ENCODE measurements around the gene IFNA10. TPM values are rescaled to one million over a fixed set of nuclear protein-coding genes. Genes with fewer than 3 reads are reported as not detected.
"Not testable (repeated sequence)": the region's sequence is repeated elsewhere in the genome, so short reads cannot be mapped to it uniquely, and the experiment has no call there.

Gene IFNA10
- total RNA-seq, 1 experiment from 2014 or later = not detected

DNA sequence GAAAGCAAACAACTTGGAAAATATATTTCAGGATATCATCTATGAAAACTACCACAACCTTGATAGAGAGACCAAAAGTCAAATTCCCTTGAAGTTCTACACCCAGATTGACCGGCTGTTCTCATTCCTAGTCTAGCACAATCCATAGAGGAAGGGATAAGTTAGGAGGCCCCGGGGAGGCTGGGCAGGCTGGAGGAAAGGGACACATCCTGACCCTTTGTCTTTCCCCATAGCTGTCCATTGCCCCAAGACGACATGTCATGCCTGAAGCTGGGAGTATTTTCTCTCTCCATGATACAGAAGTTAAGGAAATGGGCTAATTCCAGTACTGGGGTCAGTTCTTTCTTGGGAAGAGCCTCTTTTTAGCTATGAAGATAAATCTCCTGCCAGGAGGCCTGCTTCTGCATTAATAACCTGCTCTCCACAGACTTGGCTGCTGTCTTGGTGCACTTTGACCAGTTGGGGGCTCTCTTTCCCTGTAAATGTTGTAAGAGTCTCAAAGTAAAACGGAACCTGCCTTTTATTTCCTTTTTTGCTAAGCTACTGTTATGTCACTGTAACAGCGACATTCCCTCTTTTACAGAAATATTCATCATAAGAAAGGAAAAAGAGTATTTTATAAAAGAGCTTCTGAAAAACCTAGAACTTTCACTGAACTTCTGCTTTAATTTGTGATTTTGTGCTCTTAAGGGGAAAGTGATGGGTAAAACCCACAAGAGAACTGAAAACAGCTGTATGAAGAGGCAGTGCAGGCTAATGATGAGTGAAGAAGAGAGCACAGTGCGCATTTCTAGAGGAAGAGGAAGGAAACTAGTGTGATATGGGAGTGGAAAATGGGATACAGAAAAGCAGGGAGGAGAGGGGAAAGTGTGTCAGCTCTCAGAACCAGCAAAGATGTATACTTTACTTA is 11.8 kb downstream of the IFNA10 start:
- H3K4me3 Mint-ChIP-seq (ENCODE audit: low read depth, unreplicated experiment); BruUV-seq (replicated peaks): not testable (repeated sequence)
- CTCF ChIA-PET = interaction anchor here (0.6 to 1.7 kb wide), 3 partner anchors 12 to 495 kb away, joined by 3 to 10 read pairs (median 4); no protein-coding TSS in a partner anchor

DNA sequence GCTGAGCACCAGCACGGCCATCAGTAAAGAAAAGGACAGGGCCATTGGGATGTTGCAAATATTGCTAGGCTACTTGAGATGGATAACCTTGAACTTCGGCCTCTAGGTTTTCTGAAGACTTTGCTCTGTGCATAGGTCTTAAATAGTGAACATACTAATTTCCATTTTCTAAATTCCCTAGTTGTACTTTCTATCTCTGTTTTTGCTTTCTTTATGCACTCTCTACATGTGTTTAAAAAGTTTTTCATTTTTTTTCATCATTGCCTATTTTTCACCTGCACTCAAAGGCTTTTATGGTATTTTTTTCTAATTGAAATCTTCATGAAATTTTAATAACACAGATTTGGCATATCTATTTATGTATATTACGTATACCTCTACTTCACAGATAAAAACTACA is 19.5 kb downstream of the IFNA10 start, which contains the start of gene IFNA4:
Gene IFNA4 (minus strand): TSS at position 101 of the 400 bp plus-strand sequence. CDS start 56 bp downstream, at position 45.
- not testable (repeated sequence) for DNase-seq; BruUV-seq (replicated peaks)

More for the DNA sequence above, 11.8 kb downstream of the IFNA10 start:
- intact Hi-C loops (cut with micrococcal nuclease; ENCODE audit: unreplicated experiment); H3K36me3 Mint-ChIP-seq (ENCODE audit: insufficient read depth, unreplicated experiment); H3K4me1 Mint-ChIP-seq (ENCODE audit: low read depth, unreplicated experiment); H3K9me3 Mint-ChIP-seq (ENCODE audit: low read depth, unreplicated experiment); H3K27ac Mint-ChIP-seq (ENCODE audit: unreplicated experiment): not testable (repeated sequence)
- DNase-seq = peak; percentile 36
- H3K27me3 Mint-ChIP-seq (ENCODE audit: unreplicated experiment) = peaks cover 25% of the 10 kb centered on the region
- TF ChIP-seq, protein P1, sequence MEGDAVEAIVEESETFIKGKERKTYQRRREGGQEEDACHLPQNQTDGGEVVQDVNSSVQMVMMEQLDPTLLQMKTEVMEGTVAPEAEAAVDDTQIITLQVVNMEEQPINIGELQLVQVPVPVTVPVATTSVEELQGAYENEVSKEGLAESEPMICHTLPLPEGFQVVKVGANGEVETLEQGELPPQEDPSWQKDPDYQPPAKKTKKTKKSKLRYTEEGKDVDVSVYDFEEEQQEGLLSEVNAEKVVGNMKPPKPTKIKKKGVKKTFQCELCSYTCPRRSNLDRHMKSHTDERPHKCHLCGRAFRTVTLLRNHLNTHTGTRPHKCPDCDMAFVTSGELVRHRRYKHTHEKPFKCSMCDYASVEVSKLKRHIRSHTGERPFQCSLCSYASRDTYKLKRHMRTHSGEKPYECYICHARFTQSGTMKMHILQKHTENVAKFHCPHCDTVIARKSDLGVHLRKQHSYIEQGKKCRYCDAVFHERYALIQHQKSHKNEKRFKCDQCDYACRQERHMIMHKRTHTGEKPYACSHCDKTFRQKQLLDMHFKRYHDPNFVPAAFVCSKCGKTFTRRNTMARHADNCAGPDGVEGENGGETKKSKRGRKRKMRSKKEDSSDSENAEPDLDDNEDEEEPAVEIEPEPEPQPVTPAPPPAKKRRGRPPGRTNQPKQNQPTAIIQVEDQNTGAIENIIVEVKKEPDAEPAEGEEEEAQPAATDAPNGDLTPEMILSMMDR (IDR thresholded peaks at IDR 0.05; ENCODE audit: unreplicated experiment) = peak; percentile 34

DNA sequence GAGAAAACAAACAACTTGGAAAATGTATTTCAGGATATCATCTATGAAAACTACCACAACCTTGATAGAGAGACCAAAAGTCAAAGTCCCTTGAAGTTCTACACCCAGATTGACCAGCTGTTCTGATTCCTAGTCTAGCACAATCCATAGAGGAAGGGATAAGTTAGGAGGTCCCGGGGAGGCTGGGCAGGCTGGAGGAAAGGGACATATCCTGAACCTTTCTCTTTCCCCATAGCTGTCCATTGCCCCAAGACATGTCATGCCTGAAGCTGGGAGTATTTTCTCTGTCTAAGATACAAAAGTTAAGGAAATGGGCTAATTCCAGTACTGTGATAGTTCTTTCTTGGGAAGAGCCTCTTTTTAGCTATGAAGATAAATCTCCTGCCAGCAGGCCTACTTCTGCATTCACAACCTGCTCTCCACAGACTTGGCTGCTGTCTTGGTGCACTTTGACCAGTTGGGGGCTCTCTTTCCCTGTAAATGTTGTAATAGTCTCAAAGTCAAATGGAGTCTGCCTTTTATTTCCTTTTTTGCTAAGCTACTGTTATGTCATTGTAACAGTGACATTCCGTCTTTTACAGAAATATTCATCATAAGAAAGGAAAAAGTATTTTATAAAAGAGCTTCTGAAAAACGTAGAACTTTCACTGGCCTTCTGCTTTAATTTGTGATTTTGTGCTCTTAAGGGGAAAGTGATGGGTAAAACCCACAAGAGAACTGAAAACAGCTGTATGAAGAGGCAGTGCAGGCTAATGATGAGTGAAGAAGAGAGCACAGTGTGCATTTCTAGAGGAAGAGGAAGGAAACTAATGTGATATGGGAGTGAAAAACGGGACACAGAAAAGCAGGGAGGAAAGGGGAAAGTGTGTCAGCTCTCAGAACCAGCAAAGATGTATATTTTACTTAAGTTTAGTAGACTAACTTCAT is 23.9 kb downstream of the IFNA10 start:
- intact Hi-C loops (cut with micrococcal nuclease; ENCODE audit: unreplicated experiment); H3K27me3 Mint-ChIP-seq (ENCODE audit: unreplicated experiment); H3K9me3 Mint-ChIP-seq (ENCODE audit: low read depth, unreplicated experiment); BruUV-seq (replicated peaks); H3K27ac Mint-ChIP-seq (ENCODE audit: unreplicated experiment); H3K4me1 Mint-ChIP-seq (ENCODE audit: low read depth, unreplicated experiment); H3K36me3 Mint-ChIP-seq (ENCODE audit: insufficient read depth, unreplicated experiment); H3K4me3 Mint-ChIP-seq (ENCODE audit: low read depth, unreplicated experiment): not testable (repeated sequence)
- TF ChIP-seq, protein P1 (IDR thresholded peaks at IDR 0.05; ENCODE audit: unreplicated experiment) = peak; percentile 43
- peak; percentile 24 for DNase-seq
- CTCF ChIA-PET = interaction anchor here (1.3 kb wide), 1 partner anchor 12 kb away, joined by 4 read pairs; no protein-coding TSS in a partner anchor

More for the DNA sequence above, 19.5 kb downstream of the IFNA10 start, which contains the start of gene IFNA4:
- H3K9me3 Mint-ChIP-seq (ENCODE audit: low read depth, unreplicated experiment); H3K4me3 Mint-ChIP-seq (ENCODE audit: low read depth, unreplicated experiment); H3K27me3 Mint-ChIP-seq (ENCODE audit: unreplicated experiment); CTCF ChIA-PET; intact Hi-C loops (cut with micrococcal nuclease; ENCODE audit: unreplicated experiment); H3K4me1 Mint-ChIP-seq (ENCODE audit: low read depth, unreplicated experiment); H3K27ac Mint-ChIP-seq (ENCODE audit: unreplicated experiment); H3K36me3 Mint-ChIP-seq (ENCODE audit: insufficient read depth, unreplicated experiment): not testable (repeated sequence)

DNA sequence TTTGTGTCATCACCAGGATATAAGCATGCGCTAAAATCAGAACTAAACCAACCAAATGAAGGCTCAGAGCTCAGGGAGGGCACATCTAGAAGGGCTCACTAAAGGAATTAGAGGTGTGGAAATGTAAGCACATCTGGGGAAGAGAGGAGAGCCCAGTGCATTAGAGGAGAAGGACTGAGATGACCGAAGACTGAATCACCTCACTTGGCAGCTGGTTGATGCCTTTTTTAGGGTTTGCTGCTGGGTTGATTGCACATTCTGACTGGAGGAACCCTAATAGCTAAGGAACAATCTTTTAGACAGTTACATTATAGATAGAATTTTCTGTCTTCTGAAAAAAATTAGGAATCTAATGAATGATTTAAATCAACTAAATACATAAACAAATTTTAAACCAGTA is 32.3 kb downstream of the IFNA10 start:
- intact Hi-C loops (cut with micrococcal nuclease; ENCODE audit: unreplicated experiment) = no loop called here
- H3K9me3 Mint-ChIP-seq (ENCODE audit: low read depth, unreplicated experiment) = no peaks in the 10 kb centered on the region
- CTCF ChIA-PET = no interaction called here
- H3K4me3 Mint-ChIP-seq (ENCODE audit: low read depth, unreplicated experiment) = no peak overlapping the region
- H3K27me3 Mint-ChIP-seq (ENCODE audit: unreplicated experiment) = peaks cover 14% of the 10 kb centered on the region
- no TSS peak for BruUV-seq (replicated peaks)
- H3K4me1 Mint-ChIP-seq (ENCODE audit: low read depth, unreplicated experiment) = no peaks in the 10 kb centered on the region
- no peaks in the 10 kb centered on the region for H3K36me3 Mint-ChIP-seq (ENCODE audit: insufficient read depth, unreplicated experiment)
- TF ChIP-seq, protein P1 (IDR thresholded peaks at IDR 0.05; ENCODE audit: unreplicated experiment) = no peak
- no peak overlapping the region for H3K27ac Mint-ChIP-seq (ENCODE audit: unreplicated experiment)
- no peak for DNase-seq
